Measurements from ENCODE around the gene AK5.
"Not testable (repeated sequence)": the region's sequence is repeated elsewhere in the genome, so short reads cannot be mapped to it uniquely, and the experiment has no call there.

AK5 gene

GRCh38 chr1:77513839-77514763 lies 232.3 kb downstream of the AK5 start:
- DNase-seq: no peak

- no peak for DNase-seq
These were observed 233.3 kb downstream of the AK5 start for GRCh38 chr1:77514921-77515776.

- DNase-seq: no peak
These were observed 234.3 kb downstream of the AK5 start for GRCh38 chr1:77516106-77516505.

DNA sequence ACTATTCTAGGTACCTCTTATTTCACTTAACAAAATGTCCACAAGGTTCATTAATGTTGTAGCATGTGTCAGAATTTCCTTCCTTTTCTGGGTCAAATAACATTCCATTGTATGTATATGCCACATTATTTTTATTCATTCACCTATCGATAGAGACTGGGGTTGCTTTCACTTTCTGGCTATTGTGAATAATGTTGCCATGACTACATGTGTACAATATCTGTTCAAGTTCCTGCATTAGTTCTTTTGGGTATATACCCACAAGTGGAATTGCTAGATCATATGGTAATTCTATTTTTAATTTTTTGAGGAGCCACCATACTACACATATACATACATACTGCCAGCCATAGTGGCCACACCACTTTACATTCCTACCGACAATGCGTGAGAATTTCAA lies 242.2 kb downstream of the AK5 start:
- DNase-seq: no peak

- DNase-seq: not testable (repeated sequence)
These were observed 249.3 kb downstream of the AK5 start for GRCh38 chr1:77531149-77531548.

- DNase-seq: not testable (repeated sequence)
These were observed 249.9 kb downstream of the AK5 start for GRCh38 chr1:77531596-77532280.

DNA sequence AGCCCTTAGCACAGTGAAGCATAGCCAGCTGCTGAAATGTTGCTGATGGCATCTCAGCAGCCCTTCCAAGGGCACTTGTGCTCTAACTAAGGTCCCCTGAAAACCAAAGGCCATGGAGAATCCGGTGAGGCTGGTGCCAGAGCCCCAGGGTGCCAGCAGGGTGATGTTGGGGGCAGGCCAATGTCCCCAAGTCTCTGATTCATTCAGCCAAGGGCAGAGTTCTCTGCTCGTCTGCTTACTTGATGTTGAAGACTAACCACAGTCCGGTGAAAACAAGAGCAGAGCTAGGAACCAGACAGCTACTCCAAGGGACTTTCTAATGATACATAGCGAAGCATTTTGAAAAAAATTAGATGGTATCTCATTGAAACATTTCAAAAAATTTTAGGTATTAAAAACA lies 250.8 kb downstream of the AK5 start:
- no peak for DNase-seq

- DNase-seq: no peak
These were observed 252.0 kb downstream of the AK5 start for GRCh38 chr1:77533660-77534305.

- DNase-seq: no peak
These were observed 252.6 kb downstream of the AK5 start for GRCh38 chr1:77534456-77534855.

DNA sequence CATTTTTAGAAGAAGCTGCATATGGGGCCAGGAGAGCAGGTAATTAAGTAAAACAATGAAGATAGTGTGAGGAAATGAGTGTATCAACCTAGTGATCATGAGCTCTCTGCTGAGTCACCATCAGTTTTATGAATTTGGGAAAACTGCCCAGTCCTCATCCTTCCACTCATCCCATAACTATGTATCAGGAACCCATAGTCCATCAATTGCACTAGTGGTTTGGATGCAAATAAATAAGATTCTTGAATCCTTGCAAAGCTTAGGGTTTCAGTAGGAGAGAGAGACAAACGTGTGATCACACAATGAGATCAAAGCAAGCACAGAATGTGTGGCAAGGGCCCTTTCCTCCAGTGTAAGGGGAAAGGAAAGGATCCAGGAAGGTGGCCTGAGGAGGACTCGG lies 255.0 kb downstream of the AK5 start:
- no peak for DNase-seq

- no peak for DNase-seq
These were observed 257.2 kb downstream of the AK5 start for GRCh38 chr1:77538956-77539518.

GRCh38 chr1:77539519-77540142 lies 257.8 kb downstream of the AK5 start:
- no peak for DNase-seq

DNA sequence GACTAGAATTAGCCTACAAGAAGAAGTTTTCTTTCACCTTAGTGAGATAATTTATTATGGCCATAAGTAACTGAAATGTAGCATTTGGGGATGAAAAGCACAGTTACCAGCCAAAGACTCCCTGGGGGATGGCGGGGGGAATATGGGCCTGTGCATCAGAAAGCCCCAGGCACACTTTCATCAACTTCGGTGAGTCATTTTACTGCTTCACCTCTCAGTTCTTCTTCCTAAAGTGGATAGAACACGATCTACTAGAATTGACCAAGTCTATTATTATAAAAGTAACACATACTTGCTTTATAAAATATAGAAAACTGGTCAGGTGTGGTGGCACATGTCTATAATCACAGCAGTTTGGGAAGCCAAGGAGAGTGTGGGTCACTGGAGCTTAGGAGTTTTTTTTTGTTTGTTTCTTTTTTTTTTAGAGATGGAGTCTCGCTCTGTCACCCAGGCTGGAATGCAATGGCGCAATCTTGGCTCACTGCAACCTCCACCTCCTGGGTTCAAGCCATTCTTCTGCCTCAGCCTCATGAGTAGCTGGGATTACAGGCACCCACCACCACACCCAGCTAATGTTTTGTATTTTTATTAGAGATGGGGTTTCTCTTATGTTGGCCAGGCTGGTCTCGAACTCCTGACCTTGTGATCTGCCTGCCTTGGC lies 258.8 kb downstream of the AK5 start:
- no peak for DNase-seq

- no peak for DNase-seq
These were observed 259.3 kb downstream of the AK5 start for GRCh38 chr1:77541162-77541545.

- DNase-seq: no peak
These were observed 261.1 kb downstream of the AK5 start for GRCh38 chr1:77542813-77543420.

DNA sequence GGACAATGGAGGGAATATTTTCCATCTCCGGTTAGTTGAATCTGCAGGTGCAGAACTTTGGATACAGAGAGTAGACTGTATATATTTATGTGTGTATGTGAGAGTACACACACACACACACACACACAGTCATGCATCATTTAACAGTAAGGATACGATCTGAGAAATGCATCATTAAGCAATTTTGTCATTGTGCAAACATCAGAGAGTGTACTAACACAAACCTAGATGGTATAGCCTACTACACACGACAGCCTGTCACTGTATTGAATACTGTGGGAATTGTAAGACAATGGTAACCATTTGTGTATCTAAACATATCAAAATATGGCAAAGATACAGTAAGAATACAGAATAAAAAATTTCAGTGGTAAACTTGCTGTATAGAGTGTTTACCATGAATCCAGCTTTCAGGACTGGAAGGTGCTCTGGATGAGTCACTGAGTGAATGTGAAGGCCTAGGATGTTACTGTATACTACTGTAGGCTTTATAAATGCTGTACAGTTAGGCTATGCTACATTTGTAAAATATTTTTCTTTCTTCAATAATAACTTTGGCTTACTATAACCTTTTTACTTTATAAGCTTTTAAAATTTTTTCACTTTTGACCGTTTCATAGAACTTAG lies 262.1 kb downstream of the AK5 start:
- DNase-seq: no peak

GRCh38 chr1:77544845-77545244 lies 263.0 kb downstream of the AK5 start:
- no peak for DNase-seq

DNA sequence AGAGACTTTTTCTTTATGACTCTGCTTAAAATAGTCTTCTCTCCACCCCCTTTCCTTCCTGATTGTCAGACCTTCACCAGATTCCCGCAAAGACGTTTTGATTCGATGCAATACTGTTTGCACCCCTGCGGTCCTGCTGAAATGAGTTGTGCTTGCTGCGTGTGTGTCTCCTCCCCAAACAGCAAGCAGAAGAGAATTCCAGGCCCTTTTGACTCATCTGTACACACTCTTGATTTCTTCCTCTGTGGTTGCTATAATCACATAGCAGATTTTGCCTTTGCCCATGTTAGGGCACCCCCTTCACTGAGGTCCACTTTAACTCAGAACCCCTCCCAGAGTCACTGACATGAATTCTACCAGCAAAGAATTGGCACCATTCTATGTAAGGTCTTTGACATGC lies 264.2 kb downstream of the AK5 start:
- DNase-seq: no peak

DNA sequence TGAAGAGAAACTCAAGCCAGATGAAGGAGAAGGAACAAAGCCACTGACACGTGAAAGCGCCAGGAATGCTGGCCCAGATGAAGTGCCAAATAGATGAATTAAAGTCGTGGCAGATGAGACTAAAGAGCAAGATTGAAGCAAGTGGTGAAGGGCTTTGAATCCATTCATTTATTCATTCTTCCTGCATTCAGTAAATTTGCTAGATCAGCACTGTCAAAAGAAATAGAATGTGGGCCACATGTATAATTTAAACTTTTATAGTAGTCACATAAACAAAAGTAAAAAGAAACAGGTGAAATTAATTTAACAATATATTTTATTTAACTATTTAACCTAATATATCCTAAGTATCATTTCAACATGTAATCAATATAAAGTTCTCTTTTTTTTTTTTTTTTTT lies 265.1 kb downstream of the AK5 start:
- no peak for DNase-seq

DNA sequence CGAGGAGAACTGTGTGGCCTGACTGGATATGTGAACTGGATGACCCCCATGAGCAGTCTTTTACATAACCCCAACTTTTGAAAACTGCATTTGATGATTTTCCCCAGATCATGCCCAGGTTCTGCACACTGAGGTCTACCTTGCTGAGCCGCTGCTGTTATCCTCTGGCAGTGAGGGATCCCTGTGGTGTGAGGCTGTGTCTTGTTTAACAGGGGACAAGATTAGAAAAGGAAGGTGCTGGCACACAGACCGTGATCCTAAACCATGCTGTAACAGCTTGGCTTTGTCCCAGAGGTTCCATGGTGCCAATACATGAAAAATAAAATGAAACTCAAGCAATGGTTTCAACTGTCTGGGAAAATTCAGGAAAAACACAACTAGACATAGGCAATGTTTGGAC lies 266.5 kb downstream of the AK5 start:
- DNase-seq: no peak

Data from GOT3 (cell line).